ENCODE measurements around the gene ST3GAL3. TPM values are rescaled to one million over a fixed set of nuclear protein-coding genes. Genes with fewer than 3 reads are reported as not detected.

The ST3GAL3 gene
- total and polyA plus RNA-seq, 8 donors: 5.6 to 11.4 (median 8.6) TPM

GRCh38 chr1:43688109-43688387 is 19.3 kb upstream of the ST3GAL3 start:
- WGBS, 2 donors: 97 to 100% methylated on average over 2 of the region's 2 CpGs
- H3K4me3 ChIP-seq: no peak overlapping the region
- no peaks in the 10 kb centered on the region for H3K9me3 ChIP-seq
- intact Hi-C loops (cut with DNase I): no loop called here
- peaks cover 8 to 87% (median 44%) of the 10 kb centered on the region in 3 donors for H3K36me3 ChIP-seq
- no peaks in the 10 kb centered on the region for H3K27me3 ChIP-seq
- DNase-seq: no peak
- TF ChIP-seq, protein P1, sequence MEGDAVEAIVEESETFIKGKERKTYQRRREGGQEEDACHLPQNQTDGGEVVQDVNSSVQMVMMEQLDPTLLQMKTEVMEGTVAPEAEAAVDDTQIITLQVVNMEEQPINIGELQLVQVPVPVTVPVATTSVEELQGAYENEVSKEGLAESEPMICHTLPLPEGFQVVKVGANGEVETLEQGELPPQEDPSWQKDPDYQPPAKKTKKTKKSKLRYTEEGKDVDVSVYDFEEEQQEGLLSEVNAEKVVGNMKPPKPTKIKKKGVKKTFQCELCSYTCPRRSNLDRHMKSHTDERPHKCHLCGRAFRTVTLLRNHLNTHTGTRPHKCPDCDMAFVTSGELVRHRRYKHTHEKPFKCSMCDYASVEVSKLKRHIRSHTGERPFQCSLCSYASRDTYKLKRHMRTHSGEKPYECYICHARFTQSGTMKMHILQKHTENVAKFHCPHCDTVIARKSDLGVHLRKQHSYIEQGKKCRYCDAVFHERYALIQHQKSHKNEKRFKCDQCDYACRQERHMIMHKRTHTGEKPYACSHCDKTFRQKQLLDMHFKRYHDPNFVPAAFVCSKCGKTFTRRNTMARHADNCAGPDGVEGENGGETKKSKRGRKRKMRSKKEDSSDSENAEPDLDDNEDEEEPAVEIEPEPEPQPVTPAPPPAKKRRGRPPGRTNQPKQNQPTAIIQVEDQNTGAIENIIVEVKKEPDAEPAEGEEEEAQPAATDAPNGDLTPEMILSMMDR (IDR thresholded peaks at IDR 0.05): no peak
- H3K27ac ChIP-seq: no peak overlapping the region
- ATAC-seq: no peak
- FAIRE-seq: no peak
- H3K4me1 ChIP-seq: no peaks in the 10 kb centered on the region

GRCh38 chr1:43688594-43689000 is 18.7 kb upstream of the ST3GAL3 start:
- Histone ChIP-seq H3K4me3 (no peak overlapping the region), H3K9me3 (no peaks in the 10 kb centered on the region), H3K27me3 (no peaks in the 10 kb centered on the region), H3K4me1 (no peaks in the 10 kb centered on the region), H3K27ac (no peak overlapping the region), H3K36me3 (peaks cover 7 to 87% (median 46%) of the 10 kb centered on the region in 3 donors)
- 78% methylated on average over 2 of the region's 2 CpGs for WGBS, 2 donors
- FAIRE-seq: no peak
- ATAC-seq: peak in 3 of 4 donors; percentile 33 to 59 (median 54)
- TF ChIP-seq, protein P1 (IDR thresholded peaks at IDR 0.05): no peak
- no peak for DNase-seq
- intact Hi-C loops (cut with DNase I): no loop called here

DNA sequence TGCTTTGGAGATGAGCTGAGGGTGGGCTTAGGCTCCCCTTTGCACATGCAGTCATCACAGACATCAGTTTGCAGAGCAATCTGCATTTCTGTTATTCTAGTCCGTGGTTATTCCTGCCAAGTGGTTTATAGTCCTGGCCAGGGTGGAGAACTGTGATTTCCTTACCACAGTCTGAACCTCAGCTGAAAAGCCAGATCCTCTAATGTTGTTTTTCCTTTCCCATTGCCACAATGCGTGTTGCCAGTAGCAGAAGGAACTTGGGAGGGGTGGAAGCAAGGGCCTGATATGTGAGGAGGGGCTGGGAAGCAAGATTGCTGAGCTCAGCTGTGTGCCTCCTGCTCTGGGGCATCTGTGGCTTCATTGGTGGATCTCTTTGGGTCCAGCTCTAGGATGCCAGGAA is 18.0 kb upstream of the ST3GAL3 start:
- ATAC-seq: no peak
- Histone ChIP-seq H3K27ac (no peak overlapping the region), H3K4me1 (no peaks in the 10 kb centered on the region), H3K36me3 (peaks cover 5 to 87% (median 46%) of the 10 kb centered on the region in 3 donors), H3K27me3 (no peaks in the 10 kb centered on the region), H3K4me3 (no peak overlapping the region), H3K9me3 (no peaks in the 10 kb centered on the region)
- intact Hi-C loops (cut with DNase I): no loop called here
- TF ChIP-seq, protein P1 (IDR thresholded peaks at IDR 0.05): no peak
- 87 to 93% methylated on average over 2 of the region's 2 CpGs for WGBS, 2 donors
- FAIRE-seq: no peak
- no peak for DNase-seq

- TF ChIP-seq, protein P1 (IDR thresholded peaks at IDR 0.05): no peak
- H3K27ac ChIP-seq: no peak overlapping the region
- no peaks in the 10 kb centered on the region for H3K4me1 ChIP-seq
- ATAC-seq (no peak), FAIRE-seq (no peak), DNase-seq (no peak)
- peaks cover 11 to 91% (median 53%) of the 10 kb centered on the region in 3 donors for H3K36me3 ChIP-seq
- 89 to 90% methylated on average over 10 of the region's 10 CpGs for WGBS, 2 donors
- H3K4me3 ChIP-seq: no peak overlapping the region
- no peaks in the 10 kb centered on the region for H3K27me3 ChIP-seq
- intact Hi-C loops (cut with DNase I): no loop called here
- no peaks in the 10 kb centered on the region for H3K9me3 ChIP-seq
These were observed 15.2 kb upstream of the ST3GAL3 start for GRCh38 chr1:43691871-43692815.

GRCh38 chr1:43693371-43693770 is 14.0 kb upstream of the ST3GAL3 start:
- intact Hi-C loops (cut with DNase I): no loop called here
- TF ChIP-seq, protein P1 (IDR thresholded peaks at IDR 0.05): no peak
- DNase-seq: no peak
- no peaks in the 10 kb centered on the region for H3K9me3 ChIP-seq
- ATAC-seq: no peak
- H3K36me3 ChIP-seq: peaks cover 11 to 91% (median 58%) of the 10 kb centered on the region in 3 donors
- no peaks in the 10 kb centered on the region for H3K4me1 ChIP-seq
- no peak overlapping the region for H3K4me3 ChIP-seq
- no peaks in the 10 kb centered on the region for H3K27me3 ChIP-seq
- 82 to 92% methylated on average over 6 of the region's 6 CpGs for WGBS, 2 donors
- no peak overlapping the region for H3K27ac ChIP-seq
- no peak for FAIRE-seq
